GM12875 (cell line): ENCODE data around the gene SHBG.
A peak's percentile ranks its signal among the peaks of the same experiment; 100 is the strongest.

Experiments
- H3K4me3 ChIP-seq: one replicate; pipeline ENCODE4 v1.5.1; 2011; ENCODE audit warnings: low read depth, low read length, control low read depth
- CTCF ChIP-seq: IDR thresholded peaks from 2 replicates; pipeline ENCODE4 v1.5.1; 2011; ENCODE audit warnings: low read depth, mild to moderate bottlenecking, control low read depth, inconsistent platforms, low read length, moderate library complexity, borderline replicate concordance; ENCODE audit not compliant: insufficient read depth

The SHBG gene

DNA sequence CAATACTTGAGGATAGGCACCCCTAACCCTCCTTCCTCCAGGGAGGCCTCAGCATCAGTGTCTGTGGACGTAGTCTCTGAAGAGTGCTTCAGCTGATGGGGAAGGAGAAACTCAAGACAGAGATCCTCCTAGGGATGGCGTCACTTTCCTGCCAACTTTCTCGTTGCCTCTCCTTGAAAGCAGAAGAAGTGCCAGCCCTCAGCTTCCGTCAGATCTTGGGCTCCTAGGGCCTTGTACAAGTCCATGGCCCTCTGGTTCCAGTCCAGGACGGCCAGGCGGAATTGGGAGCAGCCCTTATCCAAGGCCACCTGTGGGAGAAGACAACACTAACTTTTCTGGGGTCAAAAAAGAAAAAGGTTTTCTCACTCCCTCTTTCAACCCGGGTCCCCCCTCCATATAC, 3.6 kb upstream of the SHBG start:
- H3K4me3 ChIP-seq = no peak overlapping the region
- no peak for TF ChIP-seq CTCF

DNA sequence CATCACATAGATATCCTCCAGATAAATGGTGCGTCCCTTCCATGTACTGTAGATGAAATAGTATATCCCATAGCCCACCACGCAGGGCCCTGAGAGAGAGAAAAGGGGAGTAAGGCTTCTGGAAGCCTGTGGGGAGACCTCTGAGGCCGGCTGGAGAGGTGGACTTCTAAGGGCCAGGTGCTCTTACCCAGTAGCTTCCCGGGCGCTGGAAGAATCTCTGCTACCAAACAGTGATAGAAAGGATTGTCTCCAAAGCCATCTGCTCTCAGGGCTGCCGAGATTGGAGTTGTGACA, 3.0 kb upstream of the SHBG start:
- H3K4me3 ChIP-seq = peak overlapping the region; percentile 66
- TF ChIP-seq CTCF = no peak

- no peak for TF ChIP-seq CTCF
- H3K4me3 ChIP-seq = peak within 1 kb of the TSS; percentile 66
Observed at GRCh38 chr17:7627250-7628121, 2.4 kb upstream of the SHBG start, which contains the start of gene SAT2. Gene SAT2, minus strand, starts transcription at chr17:7627821. Its CDS starts 186 bp downstream, at chr17:7627635.

- no peak overlapping the region for H3K4me3 ChIP-seq
- TF ChIP-seq CTCF = no peak
Observed at GRCh38 chr17:7631398-7632380, 1.8 kb downstream of the SHBG start.

- H3K4me3 ChIP-seq = no peak overlapping the region
- TF ChIP-seq CTCF = peak; percentile 54; the same call in 1 of the 2 replicates
Observed at GRCh38 chr17:7632492-7632894, 2.6 kb downstream of the SHBG start.

- H3K4me3 ChIP-seq = no peak overlapping the region
- TF ChIP-seq CTCF = 0 out of 2 replicates have a peak, but pooled peaks have one; percentile 1
Observed at GRCh38 chr17:7633093-7633492, 3.2 kb downstream of the SHBG start.
